HepG2 (cell line): ENCODE data around the gene AQP7. TPM values are rescaled to one million over a fixed set of nuclear protein-coding genes. Genes with fewer than 3 reads are reported as not detected.

Experiments used
- ARNT2 ChIP-seq: sonication (generic); formaldehyde crosslinking; IDR thresholded peaks from 2 replicates; pipeline ENCODE4 v1.8.0; 2022; ENCODE audit warnings: mild to moderate bottlenecking, low read depth, missing genetic modification reagents, moderate library complexity
- DR1 ChIP-seq: sonication (generic); formaldehyde crosslinking; IDR thresholded peaks from 2 replicates; pipeline ENCODE4 v1.8.0; 2021; ENCODE audit warnings: mild to moderate bottlenecking, missing genetic modification reagents, inconsistent platforms
- ELF1 ChIP-seq: sonication (generic); formaldehyde crosslinking; IDR thresholded peaks from 2 replicates; pipeline ENCODE4 v1.4.0; 2020; ENCODE audit warnings: missing genetic modification reagents
- ETV5 ChIP-seq: IDR thresholded peaks from 2 replicates; pipeline ENCODE4 v1.6.1; 2018; ENCODE audit warnings: missing biosample characterization, missing genetic modification reagents, inconsistent platforms, borderline replicate concordance
- FOXP1 ChIP-seq, 2 experiments: fragments of 450-650 bp in 1 of 2; IDR thresholded peaks; 2 replicates each; pipeline ENCODE4 v1.6.1; 2017 to 2018; ENCODE audit warnings: antibody characterized with exemption in 1 of 2
- GMEB1 ChIP-seq: sonication (generic); formaldehyde crosslinking; IDR thresholded peaks from 2 replicates; pipeline ENCODE4 v1.5.1; 2020; ENCODE audit warnings: missing genetic modification reagents, mild to moderate bottlenecking, borderline replicate concordance
- HIC2 ChIP-seq: sonication (generic); formaldehyde crosslinking; IDR thresholded peaks from 2 replicates; pipeline ENCODE4 v1.9.0; 2022; ENCODE audit warnings: low read depth, missing genetic modification reagents
- JUNB ChIP-seq: sonication (generic); formaldehyde crosslinking; IDR thresholded peaks from 2 replicates; pipeline ENCODE4 v1.8.0; 2022; ENCODE audit warnings: missing genetic modification reagents, mild to moderate bottlenecking, borderline replicate concordance
- KDM5B ChIP-seq: sonication (generic); formaldehyde crosslinking; IDR thresholded peaks from 2 replicates; pipeline ENCODE4 v1.4.0; 2020; ENCODE audit warnings: missing genetic modification reagents, mild to moderate bottlenecking, borderline replicate concordance
- LCORL ChIP-seq, 2 experiments: fragments of 450-650 bp in 1 of 2; sonication (generic) in 1 of 2; formaldehyde crosslinking in 1 of 2; IDR thresholded peaks; 2 replicates each; pipeline versions ENCODE4 v1.5.0 to v1.6.1; 2017 to 2020; ENCODE audit warnings: antibody characterized with exemption in 1 of 2, missing genetic modification reagents in 1 of 2
- MYC ChIP-seq: sonication (generic); formaldehyde crosslinking; IDR thresholded peaks from 2 replicates; pipeline ENCODE4 v1.9.0; 2021; ENCODE audit warnings: missing genetic modification reagents, borderline replicate concordance
- MYNN ChIP-seq: sonication (generic); formaldehyde crosslinking; IDR thresholded peaks from 2 replicates; pipeline ENCODE4 v1.4.0; 2020; ENCODE audit warnings: mild to moderate bottlenecking, low read depth, missing genetic modification reagents
- NPAS2 ChIP-seq: sonication (generic); formaldehyde crosslinking; IDR thresholded peaks from 2 replicates; pipeline ENCODE4 v1.8.0; 2022; ENCODE audit warnings: mild to moderate bottlenecking, missing genetic modification reagents, borderline replicate concordance
- NR2C2 ChIP-seq: sonication (generic); formaldehyde crosslinking; IDR thresholded peaks from 2 replicates; pipeline ENCODE4 v1.4.0; 2020; ENCODE audit warnings: missing genetic modification reagents, mild to moderate bottlenecking, moderate library complexity, borderline replicate concordance
- RBAK ChIP-seq: sonication (generic); formaldehyde crosslinking; IDR thresholded peaks from 2 replicates; pipeline ENCODE4 v1.5.1; 2020; ENCODE audit warnings: mild to moderate bottlenecking, missing genetic modification reagents
- SP4 ChIP-seq: sonication (generic); formaldehyde crosslinking; IDR thresholded peaks from 2 replicates; pipeline ENCODE4 v1.8.1; 2023; ENCODE audit warnings: mild to moderate bottlenecking, missing genetic modification reagents
- SRSF1 ChIP-seq: fragments of 200-400 bp; formaldehyde crosslinking; optimal IDR thresholded peaks from 2 replicates; pipeline ENCODE3; 2017; ENCODE audit warnings: mild to moderate bottlenecking, low read depth, low read length, moderate library complexity
- ZFP37 ChIP-seq: sonication (generic); formaldehyde crosslinking; IDR thresholded peaks from 2 replicates; pipeline ENCODE4 v1.4.0; 2020; ENCODE audit warnings: missing genetic modification reagents, borderline replicate concordance
- ZKSCAN8 ChIP-seq: IDR thresholded peaks from 2 replicates; pipeline ENCODE4 v1.6.1; 2016; ENCODE audit warnings: borderline replicate concordance, missing genetic modification reagents, missing compliant biosample characterization
- ZMYM2 ChIP-seq: sonication (generic); formaldehyde crosslinking; IDR thresholded peaks from 2 replicates; pipeline ENCODE4 v1.8.0; 2022; ENCODE audit warnings: mild to moderate bottlenecking, missing genetic modification reagents
- ZNF10 ChIP-seq: sonication (generic); formaldehyde crosslinking; IDR thresholded peaks from 2 replicates; pipeline ENCODE4 v1.4.0; 2020; ENCODE audit warnings: mild to moderate bottlenecking, low read depth, missing genetic modification reagents, borderline replicate concordance
- ZNF160 ChIP-seq: sonication (generic); formaldehyde crosslinking; IDR thresholded peaks from 2 replicates; pipeline ENCODE4 v1.8.0; 2022; ENCODE audit warnings: mild to moderate bottlenecking, inconsistent platforms, missing genetic modification reagents
- ZNF44 ChIP-seq: sonication (generic); formaldehyde crosslinking; IDR thresholded peaks from 2 replicates; pipeline ENCODE4 v1.5.1; 2020; ENCODE audit warnings: mild to moderate bottlenecking, missing genetic modification reagents
- ZNF501 ChIP-seq: sonication (generic); formaldehyde crosslinking; IDR thresholded peaks from 2 replicates; pipeline ENCODE4 v1.5.1; 2020; ENCODE audit warnings: mild to moderate bottlenecking, moderate library complexity, missing genetic modification reagents
- ZNF569 ChIP-seq: sonication (generic); formaldehyde crosslinking; IDR thresholded peaks from 2 replicates; pipeline ENCODE4 v1.5.0; 2020; ENCODE audit warnings: mild to moderate bottlenecking, missing genetic modification reagents, moderate library complexity, borderline replicate concordance
- ZNF781 ChIP-seq: sonication (generic); formaldehyde crosslinking; IDR thresholded peaks from 2 replicates; pipeline ENCODE4 v1.5.1; 2020; ENCODE audit warnings: borderline replicate concordance, mild to moderate bottlenecking, missing genetic modification reagents; ENCODE audit errors: not compliant biosample characterization
- ZNF841 ChIP-seq: sonication (generic); formaldehyde crosslinking; IDR thresholded peaks from 2 replicates; pipeline ENCODE4 v1.8.1; 2023; ENCODE audit warnings: missing genetic modification reagents, borderline replicate concordance
- ZNF879 ChIP-seq: sonication (generic); formaldehyde crosslinking; IDR thresholded peaks from 2 replicates; pipeline ENCODE4 v1.8.1; 2023; ENCODE audit warnings: missing genetic modification reagents
- polyA plus RNA-seq, 8 experiments: library from polyadenylated mRNA; depleted of rRNA in 3 of 8; stranded (reverse) in 7 of 8; unstranded in 1 of 8; fragments of >200 nt; fragmentation: Illumina TruSeq in 4 of 8; extraction: Trizol in 4 of 8; gene quantifications; 2 replicates each; pipeline versions ENCODE4 v1.2.1 to v1.2.3, GENCODE V29; 2011 to 2016; ENCODE audit warnings: low read depth in 4 of 8, missing spikeins in 1 of 8, mixed read lengths in 1 of 8; ENCODE audit not compliant: insufficient read depth in 1 of 8
- total RNA-seq, 5 experiments: library from RNA; depleted of rRNA; stranded (reverse); fragments of >200 nt; fragmentation: Illumina TruSeq; extraction: Trizol; gene quantifications; 2 replicates each; pipeline ENCODE4 v1.2.3, GENCODE V29; 2016; ENCODE audit warnings: low read depth in 1 of 5

The AQP7 gene
- total and polyA plus RNA-seq, 2 of the 13 experiments (the other 11 are each of a cell fraction or from before 2014, with no cell fraction given): 1.9 to 2.1 TPM

- TF ChIP-seq HIC2 (CRISPR knock-in tag) (peak; percentile 67; the same call in 1 of the 2 replicates), SRSF1 (no peak), ZNF160 (CRISPR knock-in tag) (peak; percentile 85; the same call in 1 of the 2 replicates), ZNF781 (CRISPR knock-in tag) (no peak), ZFP37 (CRISPR knock-in tag) (peak; percentile 90), ZKSCAN8 (CRISPR knock-in tag) (peak; percentile 97), MYC (CRISPR knock-in tag) (peak; percentile 84; the same call in 1 of the 2 replicates), DR1 (CRISPR knock-in tag) (no peak), RBAK (CRISPR knock-in tag) (no peak), ZNF569 (no peak), LCORL (IDR thresholded peaks at IDR 0.05) (no peak), LCORL (CRISPR knock-in tag; IDR thresholded peaks at IDR 0.05) (peak; percentile 96), GMEB1 (CRISPR knock-in tag) (peak; percentile 64; the same call in 1 of the 2 replicates), NPAS2 (CRISPR knock-in tag) (no peak), ZNF10 (CRISPR knock-in tag) (no peak), MYNN (CRISPR knock-in tag) (no peak), ZNF879 (CRISPR knock-in tag) (no peak), KDM5B (CRISPR knock-in tag) (peak; percentile 69; the same call in 1 of the 2 replicates), FOXP1 (IDR thresholded peaks at IDR 0.05) (peak; percentile 90), FOXP1 (CRISPR knock-in tag; IDR thresholded peaks at IDR 0.05) (peak; percentile 98), ZNF501 (CRISPR knock-in tag) (peak; percentile 96; the same call in 1 of the 2 replicates), ZMYM2 (CRISPR knock-in tag) (peak; percentile 93), ARNT2 (peak; percentile 84), ELF1 (CRISPR knock-in tag) (peak; percentile 88), ZNF841 (CRISPR knock-in tag) (peak; percentile 61; the same call in 1 of the 2 replicates), ZNF44 (no peak; the same call in 1 of the 2 replicates), JUNB (CRISPR knock-in tag) (peak; percentile 87), NR2C2 (peak; percentile 84), ETV5 (peak; percentile 97), SP4 (peak; percentile 86)
Observed at GRCh38 chr9:33415501-33416038, 13.2 kb upstream of the AQP7 start (continued).
